ENCODE data around the gene ABHD13.
A peak's percentile ranks its signal among the peaks of the same experiment; 100 is the strongest.
"Not testable (repeated sequence)": the region's sequence is repeated elsewhere in the genome, so short reads cannot be mapped to it uniquely, and the experiment has no call there.

Gene ABHD13

GRCh38 chr13:108218044-108218974 is at the start of gene ABHD13:
TSS of gene ABHD13 (plus strand) at chr13:108218392. CDS start at chr13:108229219, 10,827 bp downstream.
- peak; percentile 78 to 85 for DNase-seq (ENCODE audit: low read depth in 2 of 2)

DNA sequence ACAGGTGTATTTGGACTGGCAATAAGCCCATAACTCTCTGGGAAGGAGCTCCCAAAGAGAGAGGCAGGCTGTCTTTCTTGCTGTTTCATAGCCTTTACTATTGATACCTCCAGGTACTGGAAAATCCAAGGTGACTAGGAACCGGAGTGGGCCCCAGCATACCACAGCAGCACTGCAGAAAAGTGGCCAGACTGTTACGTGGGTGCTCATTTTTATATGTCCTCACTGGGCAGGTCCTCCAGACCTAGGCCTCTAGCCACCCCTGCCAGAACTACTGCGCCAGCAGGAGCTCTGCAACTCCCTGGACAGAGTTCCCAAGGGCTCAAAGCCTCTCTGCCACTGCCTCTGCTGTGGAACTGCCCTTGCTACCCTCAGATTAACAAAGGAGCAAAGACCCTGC is 49.3 kb upstream of the ABHD13 start:
- no peak for DNase-seq (ENCODE audit: low read depth in 2 of 2)

GRCh38 chr13:108176685-108177274 is 41.4 kb upstream of the ABHD13 start:
- peak; percentile 33 to 55 for DNase-seq (ENCODE audit: low read depth in 2 of 2)

DNA sequence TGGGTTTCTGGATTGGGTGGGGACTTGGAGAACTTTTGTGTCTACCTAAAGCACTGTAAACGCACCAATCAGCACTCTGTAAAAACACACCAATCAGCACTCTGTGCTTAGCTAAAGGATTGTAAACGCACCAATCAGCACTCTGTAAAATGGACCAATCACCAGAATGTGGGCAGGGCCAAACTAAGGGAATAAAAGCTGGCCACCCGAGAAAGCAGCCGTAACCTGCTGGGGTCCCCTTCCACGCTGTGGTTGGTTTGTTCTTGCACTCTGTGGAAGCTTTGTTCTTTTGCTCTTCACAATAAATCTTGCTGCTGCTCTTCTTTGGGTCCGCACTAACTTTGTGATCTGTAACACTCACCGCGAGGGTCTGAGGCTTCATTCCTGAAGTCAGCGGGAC is 40.1 kb upstream of the ABHD13 start:
- DNase-seq (ENCODE audit: low read depth in 2 of 2), result no peak

DNA sequence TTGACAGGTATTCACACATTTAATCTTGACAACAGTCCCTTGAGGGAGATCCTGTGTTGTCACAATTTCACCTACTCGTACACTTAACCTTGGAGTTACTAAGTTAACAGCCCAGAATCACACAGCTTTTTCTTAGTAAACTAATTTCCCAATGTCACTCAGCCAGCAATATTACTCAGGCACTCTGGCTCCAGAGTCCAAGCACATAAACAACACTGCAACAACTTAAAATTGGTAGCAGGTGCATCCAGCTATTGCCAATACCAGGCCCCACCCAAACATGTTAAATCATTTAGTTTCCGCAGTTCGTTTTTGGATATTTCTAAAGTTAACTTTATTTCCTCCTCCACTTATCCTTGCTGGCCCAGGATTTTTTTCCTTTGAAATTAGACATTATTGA is 35.5 kb upstream of the ABHD13 start:
- no peak for DNase-seq (ENCODE audit: low read depth in 2 of 2)

DNA sequence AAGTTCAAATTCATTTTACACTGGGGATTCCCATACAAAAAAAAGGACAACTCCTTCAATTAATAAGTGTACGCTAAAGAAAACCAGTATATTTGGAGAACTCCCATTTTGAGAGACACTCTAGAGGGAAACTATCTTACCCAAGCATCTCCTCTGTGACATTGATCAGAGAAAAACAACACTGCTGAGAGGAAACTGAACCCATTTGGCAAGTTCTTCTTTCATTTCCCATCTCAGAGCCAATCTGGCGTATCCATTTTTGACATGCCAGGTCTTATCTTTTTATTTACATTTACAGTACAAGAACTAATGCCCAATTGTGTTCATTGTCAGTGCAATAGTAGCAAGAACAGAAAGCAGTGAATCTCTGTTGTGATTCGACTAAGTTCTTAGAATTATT is 33.0 kb upstream of the ABHD13 start:
- DNase-seq (ENCODE audit: low read depth in 2 of 2), result no peak

DNA sequence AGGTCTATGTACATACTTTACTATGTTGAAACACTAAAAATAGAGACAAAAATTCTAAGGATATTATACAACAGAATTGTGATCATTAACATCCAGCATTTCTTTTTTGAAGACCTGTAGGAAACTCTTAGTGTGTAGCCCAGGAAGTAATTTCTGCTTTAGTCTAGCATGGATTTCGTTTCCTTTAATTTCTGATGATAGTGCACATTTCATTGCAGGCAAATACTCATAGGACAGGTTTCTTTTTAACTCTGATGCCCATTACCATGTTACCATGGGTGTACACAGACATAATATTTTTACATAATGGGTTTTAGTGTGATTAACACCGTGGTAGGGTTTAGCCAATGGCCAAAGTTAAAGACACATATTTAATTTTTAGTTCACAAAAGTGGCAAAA is 29.9 kb upstream of the ABHD13 start:
- no peak for DNase-seq (ENCODE audit: low read depth in 2 of 2)

GRCh38 chr13:108190897-108191296 is 27.3 kb upstream of the ABHD13 start:
- DNase-seq (ENCODE audit: low read depth in 2 of 2), result no peak

DNA sequence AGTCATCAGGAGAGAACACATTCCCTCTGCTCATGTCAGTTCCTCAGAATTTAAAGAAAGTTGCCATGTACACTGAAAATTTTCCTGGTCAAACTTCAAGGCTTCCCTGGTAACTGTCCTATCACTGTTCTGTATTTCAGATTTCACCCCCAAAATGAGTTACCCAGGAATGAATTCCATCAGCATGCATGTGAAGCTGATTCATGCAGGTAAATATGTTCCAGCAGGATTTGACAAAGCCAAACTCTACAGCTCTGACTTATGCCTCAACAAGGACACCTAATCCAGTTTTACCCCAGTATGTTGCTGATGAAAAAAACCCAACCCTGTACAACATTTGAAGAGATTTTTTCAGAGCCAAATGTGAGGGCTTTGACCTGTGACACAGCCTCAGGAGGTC is 24.4 kb upstream of the ABHD13 start:
- DNase-seq (ENCODE audit: low read depth in 2 of 2), result no peak

DNA sequence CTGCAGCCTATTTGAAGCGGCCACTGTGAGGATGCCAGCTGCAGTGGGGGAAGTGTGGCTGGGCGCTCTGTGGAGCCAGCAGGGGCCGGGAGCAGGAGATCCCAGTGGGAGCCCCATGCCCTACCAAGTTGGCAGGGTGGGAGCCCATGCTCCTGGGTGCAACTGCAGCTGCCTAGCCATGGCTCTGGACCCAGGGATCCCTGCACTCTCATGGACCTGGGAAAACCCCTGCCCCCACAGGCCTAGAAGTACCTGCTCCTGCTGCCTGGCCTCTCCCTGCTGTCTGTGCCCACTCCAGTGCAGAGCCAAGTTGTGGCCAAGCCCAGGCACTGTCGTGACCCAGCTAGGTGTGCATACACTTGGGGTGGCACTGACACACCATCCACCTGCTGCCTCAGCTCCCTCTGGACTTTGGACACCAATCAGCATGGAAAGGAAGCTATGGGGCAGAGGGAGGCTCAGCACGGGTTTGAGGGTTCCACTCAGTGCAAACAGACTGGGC is 23.7 kb upstream of the ABHD13 start:
- no peak for DNase-seq (ENCODE audit: low read depth in 2 of 2)

DNA sequence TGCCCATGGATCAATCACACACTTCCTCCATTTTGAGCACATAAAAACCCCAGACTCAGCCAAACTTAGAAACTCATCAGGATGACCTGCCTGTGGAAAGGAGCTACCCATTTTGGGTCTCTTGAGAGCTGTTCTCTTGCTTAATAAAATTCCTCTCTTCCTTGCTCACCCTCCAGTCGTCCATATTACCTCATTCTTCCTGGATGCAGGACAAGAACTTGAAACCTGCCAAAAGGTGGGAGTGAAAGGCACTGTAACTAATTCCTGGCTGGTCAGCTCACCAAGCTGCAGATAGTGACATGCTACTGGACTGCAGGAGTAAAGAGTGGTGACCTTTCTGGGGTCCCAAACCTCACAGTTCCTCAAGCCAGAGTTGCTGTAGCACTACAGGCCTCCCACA is 23.0 kb upstream of the ABHD13 start:
- DNase-seq (ENCODE audit: low read depth in 2 of 2), result no peak

DNA sequence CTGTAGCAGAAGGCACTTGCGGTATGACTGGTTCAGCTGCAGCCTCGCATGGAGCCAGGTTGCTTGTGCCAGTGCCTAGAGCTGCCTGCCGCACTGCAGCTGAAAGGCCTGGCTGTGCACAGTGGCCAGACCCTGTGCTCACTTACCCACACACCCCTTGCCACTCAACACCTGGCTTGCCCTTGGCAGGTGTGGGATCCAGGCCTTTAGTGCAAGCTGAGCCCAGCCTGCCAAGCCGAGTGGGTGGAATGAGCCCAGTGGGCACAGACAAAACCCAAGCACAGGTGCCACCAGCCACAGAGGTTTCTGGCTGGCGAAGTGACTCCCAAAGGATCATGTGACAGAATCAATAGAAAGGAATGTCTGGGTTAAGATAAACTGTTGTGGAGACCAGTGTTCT is 22.3 kb upstream of the ABHD13 start:
- DNase-seq (ENCODE audit: low read depth in 2 of 2), result no peak

GRCh38 chr13:108200781-108201398 is 17.3 kb upstream of the ABHD13 start:
- DNase-seq (ENCODE audit: low read depth in 2 of 2), result no peak

DNA sequence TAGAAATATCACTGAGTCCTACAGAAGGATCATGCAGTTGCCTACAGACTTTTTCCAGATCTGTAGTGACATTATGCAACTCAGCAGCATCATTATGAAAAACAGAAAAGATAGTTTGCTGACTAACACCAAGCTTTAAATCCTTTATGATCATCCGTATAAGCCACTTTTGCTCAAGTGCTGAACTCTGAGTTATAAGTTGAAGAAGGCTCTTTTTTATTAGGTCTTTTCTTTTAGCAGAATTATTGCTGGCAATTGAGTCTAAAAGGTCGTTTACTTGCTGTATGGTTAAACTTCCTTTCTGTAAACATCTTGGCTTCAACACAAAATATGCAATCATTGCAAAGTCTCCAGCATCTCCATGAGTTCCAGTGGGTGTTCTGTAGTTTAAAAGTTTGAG is 7.6 kb upstream of the ABHD13 start:
- DNase-seq (ENCODE audit: low read depth in 2 of 2), result no peak

DNA sequence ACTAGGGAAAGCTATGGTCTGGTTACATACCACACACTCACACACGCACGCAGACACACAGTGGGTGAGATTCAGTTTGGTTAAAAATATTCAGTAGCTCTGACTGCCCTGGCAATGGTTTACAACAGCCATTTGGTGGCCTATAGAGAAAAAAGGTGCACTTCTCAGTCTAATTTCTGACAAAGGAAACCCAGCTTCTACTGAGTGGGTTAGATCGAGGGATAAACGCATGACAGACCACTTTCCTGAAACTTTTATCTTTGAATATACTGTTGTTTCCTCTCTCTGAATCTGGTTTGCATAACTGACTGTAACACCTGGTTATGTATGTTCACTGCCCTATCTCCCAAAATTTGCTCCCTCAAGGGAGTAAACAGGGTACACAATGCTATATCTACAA is 5.3 kb upstream of the ABHD13 start:
- DNase-seq (ENCODE audit: low read depth in 2 of 2), result no peak

DNA sequence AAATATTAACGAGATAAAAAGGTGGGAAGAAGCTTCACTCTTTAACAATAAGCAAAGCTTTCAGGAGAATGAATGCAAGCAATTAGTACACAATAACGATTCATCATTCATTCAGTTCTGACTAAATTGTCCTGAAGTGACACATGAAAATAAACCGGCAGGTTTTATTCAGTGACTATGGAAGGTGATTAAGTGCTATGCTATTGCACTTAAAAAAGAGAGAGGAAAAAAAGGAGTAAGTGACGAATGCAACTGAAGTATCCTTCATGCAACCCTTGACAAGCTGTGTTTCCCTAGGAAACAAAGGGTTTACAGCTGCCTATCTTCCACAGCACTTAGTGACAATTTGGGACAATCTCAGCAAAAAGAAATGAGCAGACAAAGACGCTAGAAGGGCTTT is 4.2 kb upstream of the ABHD13 start:
- no peak for DNase-seq (ENCODE audit: low read depth in 2 of 2)

- DNase-seq (ENCODE audit: low read depth in 2 of 2), result no peak
Observed at GRCh38 chr13:108214441-108215271, 3.5 kb upstream of the ABHD13 start.

DNA sequence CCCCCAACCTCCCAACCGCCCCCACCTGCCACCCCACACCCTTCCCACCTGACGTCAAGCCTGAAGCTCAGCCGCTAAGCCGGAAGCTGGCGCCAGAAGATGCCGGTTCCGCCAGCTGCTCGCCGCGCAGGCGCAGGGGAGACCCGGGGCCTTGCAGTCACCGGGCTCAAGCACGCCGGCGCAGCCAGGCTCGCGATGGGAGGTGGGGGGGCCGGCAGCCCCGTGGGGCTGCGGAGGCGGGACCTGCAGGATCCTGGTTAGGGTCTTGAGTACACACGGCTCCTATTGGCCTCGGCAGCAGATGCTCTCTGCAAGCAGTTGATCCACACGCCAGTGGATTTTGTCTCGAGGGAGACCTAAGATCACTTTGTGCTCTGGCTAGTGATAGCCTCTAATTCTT is 2.8 kb upstream of the ABHD13 start, which contains the start of gene LIG4:
Gene LIG4 (minus strand): TSS at position 101 of the 400 bp plus-strand sequence. CDS start 4,268 bp downstream, outside the sequence.
- peak; percentile 75 to 85 for DNase-seq (ENCODE audit: low read depth in 2 of 2)

- DNase-seq (ENCODE audit: low read depth in 2 of 2), result not testable (repeated sequence)
Observed at GRCh38 chr13:108217307-108218043, 717 bp upstream of the ABHD13 start.

GRCh38 chr13:108220041-108220440 is 1.8 kb downstream of the ABHD13 start:
- no peak for DNase-seq (ENCODE audit: low read depth in 2 of 2)

All from stimulated activated CD4-positive, alpha-beta T cell treated with anti-CD3 and anti-CD28 coated beads, Interleukin-4, amount 100 ng/mL, for 48 hours (primary cell).